Measurements from ENCODE around the gene NUP214.

Gene NUP214

DNA sequence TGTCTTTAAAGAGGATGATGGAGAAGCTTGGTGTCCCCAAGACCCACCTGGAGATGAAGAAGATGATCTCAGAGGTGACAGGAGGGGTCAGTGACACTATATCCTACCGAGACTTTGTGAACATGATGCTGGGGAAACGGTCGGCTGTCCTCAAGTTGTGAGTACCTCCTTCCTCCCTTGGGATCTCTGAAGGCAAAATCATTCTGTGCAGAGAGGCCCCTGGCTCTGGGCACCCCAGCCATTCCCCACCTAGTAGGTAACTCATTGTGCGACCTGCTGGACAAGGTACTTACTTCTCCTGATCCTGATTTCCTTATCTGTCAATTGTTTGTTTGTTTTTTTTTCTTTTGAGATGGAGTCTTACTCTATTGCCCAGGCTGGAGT, 7.6 kb upstream of the NUP214 start:
- no peaks in the 10 kb centered on the region for H3K4me1 Mint-ChIP-seq
- H3K27ac Mint-ChIP-seq = no peak overlapping the region
- H3K36me3 Mint-ChIP-seq (ENCODE audit: low read depth) = peaks cover 32% of the 10 kb centered on the region
- no peaks in the 10 kb centered on the region for H3K27me3 Mint-ChIP-seq (ENCODE audit: low read depth)
- no peaks in the 10 kb centered on the region for H3K9me3 Mint-ChIP-seq
- TF ChIP-seq, protein P1, sequence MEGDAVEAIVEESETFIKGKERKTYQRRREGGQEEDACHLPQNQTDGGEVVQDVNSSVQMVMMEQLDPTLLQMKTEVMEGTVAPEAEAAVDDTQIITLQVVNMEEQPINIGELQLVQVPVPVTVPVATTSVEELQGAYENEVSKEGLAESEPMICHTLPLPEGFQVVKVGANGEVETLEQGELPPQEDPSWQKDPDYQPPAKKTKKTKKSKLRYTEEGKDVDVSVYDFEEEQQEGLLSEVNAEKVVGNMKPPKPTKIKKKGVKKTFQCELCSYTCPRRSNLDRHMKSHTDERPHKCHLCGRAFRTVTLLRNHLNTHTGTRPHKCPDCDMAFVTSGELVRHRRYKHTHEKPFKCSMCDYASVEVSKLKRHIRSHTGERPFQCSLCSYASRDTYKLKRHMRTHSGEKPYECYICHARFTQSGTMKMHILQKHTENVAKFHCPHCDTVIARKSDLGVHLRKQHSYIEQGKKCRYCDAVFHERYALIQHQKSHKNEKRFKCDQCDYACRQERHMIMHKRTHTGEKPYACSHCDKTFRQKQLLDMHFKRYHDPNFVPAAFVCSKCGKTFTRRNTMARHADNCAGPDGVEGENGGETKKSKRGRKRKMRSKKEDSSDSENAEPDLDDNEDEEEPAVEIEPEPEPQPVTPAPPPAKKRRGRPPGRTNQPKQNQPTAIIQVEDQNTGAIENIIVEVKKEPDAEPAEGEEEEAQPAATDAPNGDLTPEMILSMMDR (IDR thresholded peaks at IDR 0.05; ENCODE audit: unreplicated experiment in 3 of 3) = no peak
- H3K4me3 Mint-ChIP-seq = no peak overlapping the region

DNA sequence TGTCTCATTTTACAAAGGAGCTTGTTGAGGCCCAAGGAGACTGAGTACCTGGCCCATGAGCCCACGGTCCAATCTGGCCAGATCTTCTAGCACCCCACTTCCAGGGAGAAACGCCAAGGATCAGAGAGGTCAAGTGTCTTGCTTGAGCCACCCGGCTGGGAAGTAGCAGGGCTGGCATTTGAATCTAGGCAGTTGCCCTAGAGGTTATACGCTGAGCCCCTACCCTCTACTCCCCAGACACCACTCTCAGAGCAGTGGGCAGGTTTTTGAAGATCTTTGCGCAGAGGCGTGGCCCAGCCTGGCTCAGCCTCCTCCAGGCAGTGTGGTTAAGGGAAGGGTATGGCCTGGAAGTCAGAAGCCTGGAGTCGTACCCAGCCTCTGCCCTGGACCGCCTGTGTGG, 5.8 kb upstream of the NUP214 start:
- Mint-ChIP-seq H3K4me3 (no peak overlapping the region), H3K27me3 (ENCODE audit: low read depth) (no peaks in the 10 kb centered on the region), H3K9me3 (no peaks in the 10 kb centered on the region), H3K4me1 (no peaks in the 10 kb centered on the region), H3K36me3 (ENCODE audit: low read depth) (peaks cover 28% of the 10 kb centered on the region), H3K27ac (no peak overlapping the region)
- TF ChIP-seq, protein P1 (IDR thresholded peaks at IDR 0.05; ENCODE audit: unreplicated experiment in 3 of 3) = no peak

- peak overlapping the region in 2 of 3 experiments; percentile 91 to 97 for H3K27ac Mint-ChIP-seq
- no peak overlapping the region for H3K4me3 Mint-ChIP-seq
- TF ChIP-seq, protein P1 (IDR thresholded peaks at IDR 0.05; ENCODE audit: unreplicated experiment in 3 of 3) = no peak
- H3K4me1 Mint-ChIP-seq = peaks cover 9% of the 10 kb centered on the region
- H3K36me3 Mint-ChIP-seq (ENCODE audit: low read depth) = peaks cover 28% of the 10 kb centered on the region
- no peaks in the 10 kb centered on the region for H3K9me3 Mint-ChIP-seq
- no peaks in the 10 kb centered on the region for H3K27me3 Mint-ChIP-seq (ENCODE audit: low read depth)
These were observed 4.7 kb upstream of the NUP214 start for GRCh38 chr9:131120620-131121228.

- TF ChIP-seq, protein P1 (IDR thresholded peaks at IDR 0.05; ENCODE audit: unreplicated experiment in 3 of 3) = no peak
- Mint-ChIP-seq H3K36me3 (ENCODE audit: low read depth) (peaks cover 30% of the 10 kb centered on the region), H3K4me1 (peaks cover 15% of the 10 kb centered on the region), H3K27ac (peak overlapping the region; percentile 79 to 97 (median 91)), H3K9me3 (no peaks in the 10 kb centered on the region), H3K4me3 (peak overlapping the region in 2 of 3 experiments; percentile 2 to 19), H3K27me3 (ENCODE audit: low read depth) (no peaks in the 10 kb centered on the region)
These were observed 4.0 kb upstream of the NUP214 start for GRCh38 chr9:131121346-131121745.

GRCh38 chr9:131122158-131122557, 3.2 kb upstream of the NUP214 start:
- TF ChIP-seq, protein P1 (IDR thresholded peaks at IDR 0.05; ENCODE audit: unreplicated experiment in 3 of 3) = no peak
- Mint-ChIP-seq H3K9me3 (no peaks in the 10 kb centered on the region), H3K27me3 (ENCODE audit: low read depth) (no peaks in the 10 kb centered on the region)

DNA sequence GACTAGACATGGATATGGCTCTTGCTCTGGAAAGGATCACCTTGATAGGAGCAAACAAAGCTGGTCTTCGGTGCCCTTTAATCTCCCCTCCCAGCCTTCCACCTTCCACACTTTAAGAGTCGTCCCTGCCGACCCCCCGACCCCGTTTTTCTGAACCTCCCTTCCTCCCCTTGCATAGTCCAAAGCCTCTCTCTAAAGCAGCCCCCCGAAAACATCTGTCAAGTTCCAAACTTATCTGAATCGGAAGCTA, 423 bp upstream of the NUP214 start:
- H3K27ac Mint-ChIP-seq = peak overlapping the region; percentile 95 to 98 (median 96)
- peaks cover 40% of the 10 kb centered on the region for H3K36me3 Mint-ChIP-seq (ENCODE audit: low read depth)
- no peaks in the 10 kb centered on the region for H3K9me3 Mint-ChIP-seq

More at GRCh38 chr9:131122158-131122557, 3.2 kb upstream of the NUP214 start:
- H3K4me1 Mint-ChIP-seq = peaks cover 16% of the 10 kb centered on the region
- peak overlapping the region; percentile 6 to 63 (median 19) for H3K4me3 Mint-ChIP-seq
- peaks cover 30% of the 10 kb centered on the region for H3K36me3 Mint-ChIP-seq (ENCODE audit: low read depth)
- H3K27ac Mint-ChIP-seq = peak overlapping the region; percentile 79 to 97 (median 91)

More for the DNA sequence above, 423 bp upstream of the NUP214 start:
- TF ChIP-seq, protein P1 (IDR thresholded peaks at IDR 0.05; ENCODE audit: unreplicated experiment in 3 of 3) = no peak
- Mint-ChIP-seq H3K4me1 (peaks cover 16% of the 10 kb centered on the region), H3K27me3 (ENCODE audit: low read depth) (no peaks in the 10 kb centered on the region), H3K4me3 (peak overlapping the region; percentile 99 to 100 (median 100))

All from nephron (organoid).